H9 (cell line): ENCODE measurements around the gene FAM3A. TPM values are rescaled to one million over a fixed set of nuclear protein-coding genes. Genes with fewer than 3 reads are reported as not detected.
A peak's percentile ranks its signal among the peaks of the same experiment; 100 is the strongest.

ENCODE experiments used
- DNase-seq: peaks from one replicate; pipeline ENCODE4 v3.0.0-alpha.2; 2017
- H2AFZ ChIP-seq: one replicate; pipeline ENCODE4 v1.6.1; 2013; ENCODE audit warnings: mild to moderate bottlenecking, low read length, control low read depth, moderate library complexity
- H2AK5ac ChIP-seq: 2 replicates; pipeline ENCODE4 v1.6.1; 2013; ENCODE audit warnings: low read length, control low read depth, mixed read lengths; ENCODE audit not compliant: insufficient read length
- H2BK120ac ChIP-seq: one replicate; pipeline ENCODE4 v1.6.1; 2013; ENCODE audit warnings: low read depth, mild to moderate bottlenecking, low read length, control low read depth, inconsistent platforms; ENCODE audit not compliant: poor library complexity, severe bottlenecking
- H2BK12ac ChIP-seq: 2 replicates; pipeline ENCODE4 v1.6.1; 2013; ENCODE audit warnings: low read length, control low read depth, mixed read lengths, low read depth; ENCODE audit not compliant: insufficient read length
- H2BK15ac ChIP-seq: 2 replicates; pipeline ENCODE4 v1.6.1; 2013; ENCODE audit warnings: low read depth, low read length, control low read depth
- H2BK20ac ChIP-seq: one replicate; pipeline ENCODE4 v1.6.1; 2013; ENCODE audit warnings: low read depth, mild to moderate bottlenecking, low read length, control low read depth, inconsistent platforms; ENCODE audit not compliant: poor library complexity, severe bottlenecking
- H2BK5ac ChIP-seq: 2 replicates; pipeline ENCODE4 v1.6.1; 2013; ENCODE audit warnings: low read length, control low read depth, mixed read lengths; ENCODE audit not compliant: insufficient read length
- H3K14ac ChIP-seq: 2 replicates; pipeline ENCODE4 v1.6.1; 2013; ENCODE audit warnings: low read length, control low read depth; ENCODE audit not compliant: insufficient read depth
- H3K18ac ChIP-seq: 2 replicates; pipeline ENCODE4 v1.6.1; 2013; ENCODE audit warnings: low read depth, mild to moderate bottlenecking, mixed read lengths, low read length, control low read depth; ENCODE audit not compliant: insufficient read length
- H3K23ac ChIP-seq: 2 replicates; pipeline ENCODE4 v1.6.1; 2013; ENCODE audit warnings: low read length, control low read depth, mixed read lengths, low read depth; ENCODE audit not compliant: insufficient read length
- H3K23me2 ChIP-seq: 2 replicates; pipeline ENCODE4 v1.6.1; 2013; ENCODE audit warnings: low read depth, mild to moderate bottlenecking, mixed read lengths, low read length, control low read depth; ENCODE audit not compliant: insufficient read length, poor library complexity, severe bottlenecking
- H3K27ac ChIP-seq: 2 replicates; pipeline ENCODE4 v1.5.1; 2013; ENCODE audit warnings: low read length, control low read depth, mixed read lengths, low read depth; ENCODE audit not compliant: insufficient read length
- H3K27me3 ChIP-seq: 2 replicates; pipeline ENCODE4 v1.6.1; 2013; ENCODE audit warnings: low read length, control low read depth, inconsistent platforms; ENCODE audit not compliant: insufficient read depth
- H3K4ac ChIP-seq: 2 replicates; pipeline ENCODE4 v1.6.1; 2013; ENCODE audit warnings: low read depth, mild to moderate bottlenecking, control low read depth, inconsistent platforms, low read length, moderate library complexity
- H3K4me1 ChIP-seq: 2 replicates; pipeline ENCODE4 v1.6.1; 2013; ENCODE audit warnings: low read length, control low read depth, inconsistent platforms; ENCODE audit not compliant: insufficient read depth
- H3K4me2 ChIP-seq: 2 replicates; pipeline ENCODE4 v1.6.1; 2013; ENCODE audit warnings: low read length, control low read depth, mixed read lengths; ENCODE audit not compliant: insufficient read length, insufficient read depth
- H3K56ac ChIP-seq: 2 replicates; pipeline ENCODE4 v1.6.1; 2013; ENCODE audit warnings: low read depth, mild to moderate bottlenecking, mixed read lengths, low read length, control low read depth; ENCODE audit not compliant: insufficient read length
- H3K79me1 ChIP-seq: 2 replicates; pipeline ENCODE4 v1.6.1; 2013; ENCODE audit warnings: low read depth, mild to moderate bottlenecking, moderate library complexity, low read length, control low read depth, inconsistent platforms; ENCODE audit not compliant: insufficient read depth, poor library complexity, severe bottlenecking
- H3K79me2 ChIP-seq: 2 replicates; pipeline ENCODE4 v1.6.1; 2013; ENCODE audit warnings: low read length, control low read depth, inconsistent platforms; ENCODE audit not compliant: insufficient read depth
- H3K9ac ChIP-seq: 2 replicates; pipeline ENCODE4 v1.6.1; 2013; ENCODE audit warnings: low read length, control low read depth, mixed read lengths; ENCODE audit not compliant: insufficient read length; ENCODE audit errors: extremely low read depth
- H3K9me3 ChIP-seq: one replicate; pipeline ENCODE4 v1.6.1; 2013; ENCODE audit warnings: low read depth, low read length, inconsistent platforms; ENCODE audit not compliant: control insufficient read depth
- H3T11ph ChIP-seq: one replicate; pipeline ENCODE4 v1.6.1; 2013; ENCODE audit warnings: mild to moderate bottlenecking, low read length, control low read depth, inconsistent platforms
- H4K20me1 ChIP-seq: one replicate; pipeline ENCODE4 v1.6.1; 2013; ENCODE audit not compliant: control insufficient read depth, insufficient read length, insufficient read depth
- H4K5ac ChIP-seq: 2 replicates; pipeline ENCODE4 v1.6.1; 2013; ENCODE audit warnings: low read depth, mild to moderate bottlenecking, mixed read lengths, low read length, control low read depth; ENCODE audit not compliant: insufficient read length
- H4K8ac ChIP-seq: replicated peaks from 2 replicates; pipeline ENCODE4 v1.6.1; 2013; ENCODE audit warnings: low read length, control low read depth, mixed read lengths, low read depth; ENCODE audit not compliant: insufficient read length
- H4K91ac ChIP-seq: 2 replicates; pipeline ENCODE4 v1.6.1; 2013; ENCODE audit warnings: low read depth, mild to moderate bottlenecking, moderate library complexity, mixed read lengths, low read length, control low read depth; ENCODE audit not compliant: insufficient read length
- H3K27ac Mint-ChIP-seq, 3 experiments: 2 replicates in 2 of 3; 3 replicates in 1 of 3; pipeline ENCODE4 v1.8.0; 2020 to 2021; ENCODE audit warnings: mixed read lengths in 3 of 3, mild to moderate bottlenecking in 1 of 3, moderate library complexity in 1 of 3
- H3K27me3 Mint-ChIP-seq: 2 replicates; pipeline ENCODE4 v1.8.0; 2021; ENCODE audit warnings: low read depth, mild to moderate bottlenecking, moderate library complexity, mixed read lengths
- H3K36me3 Mint-ChIP-seq, 3 experiments: 2 replicates in 2 of 3; 3 replicates in 1 of 3; pipeline ENCODE4 v1.8.0; 2020 to 2021; ENCODE audit warnings: low read depth in 3 of 3, mixed read lengths in 3 of 3; ENCODE audit not compliant: insufficient read depth in 1 of 3
- H3K4me1 Mint-ChIP-seq, 2 experiments: 2 replicates each; pipeline ENCODE4 v1.8.0; 2020; ENCODE audit warnings: mixed read lengths in 2 of 2
- H3K4me3 Mint-ChIP-seq, 2 experiments: 2 replicates in 1 of 2; 3 replicates in 1 of 2; pipeline ENCODE4 v1.8.0; 2020 to 2021; ENCODE audit warnings: mild to moderate bottlenecking in 2 of 2, mixed read lengths in 2 of 2, moderate library complexity in 1 of 2
- H3K9me3 Mint-ChIP-seq, 2 experiments: 2 replicates in 1 of 2; 3 replicates in 1 of 2; pipeline ENCODE4 v1.8.0; 2020; ENCODE audit warnings: mild to moderate bottlenecking in 2 of 2, mixed read lengths in 2 of 2, moderate library complexity in 1 of 2
- CTCF ChIP-seq: fragments of 200-600 bp; sonication (generic); conservative IDR thresholded peaks from 3 replicates; pipeline ENCODE4 v1.8.0; 2021; ENCODE audit warnings: antibody characterized with exemption, mild to moderate bottlenecking
- WGBS: extraction: QIAGEN DNeasy Blood & Tissue Kit; methylation state at CpG from one replicate; pipeline ENCODE4 v1.1.7; 2013; ENCODE audit warnings: missing lambda C conversion rate, low lambda C conversion rate, mixed read lengths; ENCODE audit not compliant: insufficient read length; ENCODE audit errors: extremely low coverage; 5-methylcytosine and 5-hydroxymethylcytosine counted together
- total RNA-seq: library from RNA; stranded (reverse); gene quantifications from 2 replicates; pipeline ENCODE4 v1.2.1, GENCODE V29; 2021

The FAM3A gene
- total RNA-seq, 1 experiment from 2014 or later, result 22.8 TPM

DNA sequence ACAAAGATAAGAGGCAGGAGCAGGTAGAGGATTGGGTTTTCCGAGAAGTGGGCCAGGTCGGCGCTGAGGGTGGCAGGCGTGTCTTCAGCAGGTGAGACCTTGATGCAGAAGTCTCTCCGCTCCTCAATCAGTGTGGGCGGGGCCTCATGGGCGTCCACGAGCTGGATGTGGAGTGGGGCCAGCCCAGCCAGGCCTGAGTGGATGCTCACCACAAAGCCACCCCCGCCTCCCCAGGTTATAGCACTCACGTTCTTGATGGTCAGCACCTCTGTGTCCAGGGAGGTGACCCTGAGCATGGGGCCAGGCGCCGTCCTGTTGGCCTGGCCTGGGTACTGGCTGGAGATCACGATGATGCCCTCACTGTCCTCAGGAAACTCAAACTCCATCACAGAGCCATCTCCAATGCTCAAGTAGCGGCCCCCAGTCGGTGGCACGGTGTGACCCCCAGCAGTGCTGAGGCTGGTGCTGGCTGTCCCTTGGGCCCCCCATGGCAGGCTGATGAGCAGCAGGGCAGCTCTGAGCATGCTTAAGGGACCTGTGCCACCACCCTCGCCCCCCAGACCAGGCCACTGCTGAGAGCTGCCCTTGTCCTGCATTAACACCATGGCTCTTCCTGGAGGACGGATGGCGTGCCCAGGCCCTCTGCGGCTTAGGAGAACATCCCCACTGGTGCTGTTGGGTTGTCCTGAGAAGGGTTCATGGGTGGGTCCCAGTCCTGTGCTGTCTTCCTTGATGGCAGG lies 27.5 kb downstream of the FAM3A start:
- Histone ChIP-seq H4K8ac (no peak overlapping the region), H3K27me3 (no peaks in the 10 kb centered on the region), H3K18ac (no peak overlapping the region), H3K14ac (no peak overlapping the region), H2BK15ac (no peak overlapping the region; the same call in 1 of the 2 replicates), H3K27ac (no peak overlapping the region), H3K4ac (no peak overlapping the region), H3T11ph (no peak overlapping the region), H2BK12ac (no peak overlapping the region), H3K23ac (no peak overlapping the region), H2AFZ (no peak overlapping the region), H2AK5ac (no peak overlapping the region), H4K20me1 (no peaks in the 10 kb centered on the region), H2BK120ac (no peak overlapping the region), H3K4me2 (no peak overlapping the region), H3K79me1 (no peaks in the 10 kb centered on the region), H3K79me2 (no peaks in the 10 kb centered on the region), H2BK5ac (no peak overlapping the region), H3K23me2 (no peaks in the 10 kb centered on the region), H4K91ac (no peak overlapping the region), H3K9me3 (peaks cover 47% of the 10 kb centered on the region), H3K9ac (no peak overlapping the region), H4K5ac (no peak overlapping the region), H3K56ac (no peak overlapping the region), H3K4me1 (no peaks in the 10 kb centered on the region; the same call in 1 of the 2 replicates), H2BK20ac (no peak overlapping the region)
- Mint-ChIP-seq H3K4me3 (no peak overlapping the region; a peak in 1 of 5 replicates), H3K27ac (peak overlapping the region in 1 of 3 experiments; percentile 48; a peak in 1 of 7 replicates), H3K9me3 (peaks cover 64 to 72% of the 10 kb centered on the region in 2 experiments), H3K4me1 (peaks cover 3 to 12% of the 10 kb centered on the region in 2 experiments; a peak in 3 of 4 replicates), H3K36me3 (peaks cover 3 to 19% (median 19%) of the 10 kb centered on the region in 3 experiments; a peak in 6 of 7 replicates), H3K27me3 (peaks cover 3% of the 10 kb centered on the region; the same call in 1 of the 2 replicates)
- DNase-seq, result no peak
- TF ChIP-seq CTCF, result no peak
- no CpG with 5 or more reads among the region's 20 CpGs for WGBS
